Mesothelial cell of epicardium (in vitro differentiated cells): ENCODE measurements around the gene PLCB1. TPM values are rescaled to one million over a fixed set of nuclear protein-coding genes. Genes with fewer than 3 reads are reported as not detected.

Experiments used
- DNase-seq, 2 experiments: peaks; one replicate each; pipeline ENCODE4 v3.0.0; 2021; ENCODE audit warnings: low spot score in 2 of 2; ENCODE audit not compliant: unreplicated experiment in 2 of 2
- H3K27ac Mint-ChIP-seq: 2 replicates; pipeline ENCODE4 v1.8.0; 2021; ENCODE audit warnings: mixed read lengths
- H3K27me3 Mint-ChIP-seq: 2 replicates; pipeline ENCODE4 v1.8.0; 2021; ENCODE audit warnings: low read depth, mixed read lengths
- H3K36me3 Mint-ChIP-seq: 2 replicates; pipeline ENCODE4 v1.8.0; 2021; ENCODE audit warnings: mixed read lengths
- H3K4me1 Mint-ChIP-seq: 2 replicates; pipeline ENCODE4 v1.8.0; 2021; ENCODE audit warnings: mixed read lengths
- H3K4me3 Mint-ChIP-seq: 2 replicates; pipeline ENCODE4 v1.8.0; 2021; ENCODE audit warnings: mild to moderate bottlenecking, moderate library complexity, mixed read lengths
- H3K9me3 Mint-ChIP-seq: 2 replicates; pipeline ENCODE4 v1.8.0; 2021; ENCODE audit warnings: mixed read lengths
- total RNA-seq: library from RNA; stranded (reverse); gene quantifications from 3 replicates; pipeline ENCODE4 v1.2.1, GENCODE V29; 2021
- TF ChIP-seq, protein P1 (sequence below): fragments of 200-600 bp; sonication (generic); IDR thresholded peaks from one replicate; pipeline ENCODE4 v1.5.0; 2021; ENCODE audit warnings: antibody characterized with exemption; ENCODE audit not compliant: unreplicated experiment

Gene PLCB1
- total RNA-seq, 1 donor from 2014 or later = 41.5 TPM

- Mint-ChIP-seq H3K4me3 (no peak overlapping the region), H3K36me3 (no peaks in the 10 kb centered on the region), H3K4me1 (no peaks in the 10 kb centered on the region), H3K27ac (no peak overlapping the region), H3K9me3 (no peaks in the 10 kb centered on the region), H3K27me3 (no peaks in the 10 kb centered on the region)
- no peak for DNase-seq
- TF ChIP-seq, protein P1, sequence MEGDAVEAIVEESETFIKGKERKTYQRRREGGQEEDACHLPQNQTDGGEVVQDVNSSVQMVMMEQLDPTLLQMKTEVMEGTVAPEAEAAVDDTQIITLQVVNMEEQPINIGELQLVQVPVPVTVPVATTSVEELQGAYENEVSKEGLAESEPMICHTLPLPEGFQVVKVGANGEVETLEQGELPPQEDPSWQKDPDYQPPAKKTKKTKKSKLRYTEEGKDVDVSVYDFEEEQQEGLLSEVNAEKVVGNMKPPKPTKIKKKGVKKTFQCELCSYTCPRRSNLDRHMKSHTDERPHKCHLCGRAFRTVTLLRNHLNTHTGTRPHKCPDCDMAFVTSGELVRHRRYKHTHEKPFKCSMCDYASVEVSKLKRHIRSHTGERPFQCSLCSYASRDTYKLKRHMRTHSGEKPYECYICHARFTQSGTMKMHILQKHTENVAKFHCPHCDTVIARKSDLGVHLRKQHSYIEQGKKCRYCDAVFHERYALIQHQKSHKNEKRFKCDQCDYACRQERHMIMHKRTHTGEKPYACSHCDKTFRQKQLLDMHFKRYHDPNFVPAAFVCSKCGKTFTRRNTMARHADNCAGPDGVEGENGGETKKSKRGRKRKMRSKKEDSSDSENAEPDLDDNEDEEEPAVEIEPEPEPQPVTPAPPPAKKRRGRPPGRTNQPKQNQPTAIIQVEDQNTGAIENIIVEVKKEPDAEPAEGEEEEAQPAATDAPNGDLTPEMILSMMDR = no peak
Observed at GRCh38 chr20:8330785-8331695, 199.0 kb downstream of the PLCB1 start.

DNA sequence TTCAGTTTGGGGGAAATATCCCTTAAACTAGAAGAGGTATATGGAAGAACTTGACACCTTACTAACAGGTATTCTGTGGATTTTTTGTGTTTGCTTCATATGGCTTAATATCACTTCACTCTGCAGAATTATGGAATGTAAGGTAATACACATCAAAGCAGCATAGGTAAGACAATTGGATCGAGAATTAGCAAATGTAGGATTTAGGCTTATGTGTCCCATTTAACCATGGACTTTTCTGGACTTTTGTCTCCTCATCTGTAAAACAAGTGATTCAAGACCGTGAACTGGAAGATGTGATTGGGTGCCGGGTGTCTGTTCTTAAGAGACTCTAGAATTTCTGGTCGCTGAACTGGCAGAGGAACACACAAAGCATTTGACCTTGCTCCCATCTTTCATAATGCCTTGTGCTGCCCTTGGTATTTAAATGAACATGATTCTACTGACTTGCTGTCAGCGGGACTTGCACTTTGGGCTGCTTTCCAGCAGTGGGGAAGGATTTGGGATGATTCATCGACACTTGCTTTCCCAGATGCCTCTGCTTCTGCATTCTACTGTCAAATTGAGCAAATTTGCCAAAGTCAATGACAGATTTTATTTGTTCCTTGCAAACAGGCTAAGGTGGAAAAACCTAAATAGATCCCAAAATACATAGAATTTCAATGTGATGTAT lies 199.8 kb downstream of the PLCB1 start:
- Mint-ChIP-seq H3K4me1 (no peaks in the 10 kb centered on the region), H3K36me3 (no peaks in the 10 kb centered on the region), H3K27me3 (no peaks in the 10 kb centered on the region), H3K4me3 (no peak overlapping the region), H3K9me3 (no peaks in the 10 kb centered on the region), H3K27ac (no peak overlapping the region)
- TF ChIP-seq, protein P1 = no peak
- no peak for DNase-seq

DNA sequence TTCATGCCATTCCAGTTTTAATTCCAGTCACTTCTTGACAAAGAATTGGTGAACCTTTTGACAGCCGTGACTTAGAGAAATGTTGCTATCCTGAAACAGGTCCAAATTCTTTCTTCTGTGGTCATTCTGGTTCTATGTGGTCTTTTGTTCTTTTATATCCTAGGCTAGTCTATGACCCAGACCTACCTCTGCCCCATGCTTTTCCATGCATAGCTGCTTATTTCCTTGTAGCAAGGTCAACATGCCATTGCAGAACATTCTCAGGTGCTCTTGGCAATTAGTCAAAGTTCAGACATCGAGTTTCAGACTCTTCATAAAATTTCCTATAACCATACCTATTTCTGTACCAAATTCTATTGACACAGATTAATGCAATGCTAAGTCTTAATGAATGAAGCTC lies 202.6 kb downstream of the PLCB1 start:
- no peaks in the 10 kb centered on the region for H3K9me3 Mint-ChIP-seq
- H3K4me3 Mint-ChIP-seq = no peak overlapping the region
- no peaks in the 10 kb centered on the region for H3K36me3 Mint-ChIP-seq
- H3K4me1 Mint-ChIP-seq = no peaks in the 10 kb centered on the region
- H3K27ac Mint-ChIP-seq = no peak overlapping the region
- no peak for DNase-seq
- TF ChIP-seq, protein P1 = no peak
- no peaks in the 10 kb centered on the region for H3K27me3 Mint-ChIP-seq

- Mint-ChIP-seq H3K9me3 (no peaks in the 10 kb centered on the region), H3K4me1 (no peaks in the 10 kb centered on the region), H3K27me3 (no peaks in the 10 kb centered on the region), H3K36me3 (no peaks in the 10 kb centered on the region), H3K4me3 (no peak overlapping the region), H3K27ac (no peak overlapping the region)
- no peak for DNase-seq
- TF ChIP-seq, protein P1 = no peak
Observed at GRCh38 chr20:8335059-8335458, 203.0 kb downstream of the PLCB1 start.

- no peaks in the 10 kb centered on the region for H3K4me1 Mint-ChIP-seq
- H3K4me3 Mint-ChIP-seq = no peak overlapping the region
- no peak for DNase-seq
- H3K36me3 Mint-ChIP-seq = no peaks in the 10 kb centered on the region
- peaks cover under 1% of the 10 kb centered on the region for H3K9me3 Mint-ChIP-seq
- H3K27me3 Mint-ChIP-seq = no peaks in the 10 kb centered on the region
- TF ChIP-seq, protein P1 = no peak
- H3K27ac Mint-ChIP-seq = no peak overlapping the region
Observed at GRCh38 chr20:8335495-8336195, 203.6 kb downstream of the PLCB1 start.
